Breast epithelium (tissue), 3 donors: ENCODE data around the gene RNF20.

ENCODE experiments used
- CTCF ChIP-seq, 3 donors: fragments of 450-650 bp; IDR thresholded peaks; one replicate each; pipeline ENCODE4 v1.5.1; 2016 to 2017; ENCODE audit warnings: antibody characterized with exemption in 3 of 3, mild to moderate bottlenecking in 3 of 3, moderate library complexity in 3 of 3
- POLR2A ChIP-seq: fragments of 450-650 bp; IDR thresholded peaks from one replicate; pipeline ENCODE4 v1.6.1; 2016; ENCODE audit warnings: antibody characterized with exemption, mild to moderate bottlenecking, moderate library complexity

GRCh38 chr9:101571114-101571513 lies 37.5 kb downstream of the RNF20 start:
- TF ChIP-seq CTCF (IDR thresholded peaks at IDR 0.05) (no peak), POLR2A (no peak)
